ENCODE data around the gene ARHGEF37. TPM values are rescaled to one million over a fixed set of nuclear protein-coding genes. Genes with fewer than 3 reads are reported as not detected.
A peak's percentile ranks its signal among the peaks of the same experiment; 100 is the strongest.
"Not testable (repeated sequence)": the region's sequence is repeated elsewhere in the genome, so short reads cannot be mapped to it uniquely, and the experiment has no call there.

The ARHGEF37 gene
- total and polyA plus RNA-seq, 9 of the 15 experiments (the other 6 are each of a cell fraction or from before 2014, with no cell fraction given): 0.01 to 0.27 (median 0.05) TPM

GRCh38 chr5:149669273-149669672, 88.0 kb downstream of the ARHGEF37 start:
- ATAC-seq; H3K9me3 ChIP-seq (replicated peaks; ENCODE audit: control insufficient read depth, insufficient read depth, low read depth, low read length); H3K4me2 ChIP-seq (ENCODE audit: insufficient read depth, low read length); DNase-seq (ENCODE audit: extremely low read depth in 1 of 4, low spot score in 3 of 4); H3K27ac ChIP-seq (ENCODE audit: extremely low read depth, low read depth, low read length); in situ Hi-C loops (cut with MboI); FAIRE-seq; H2AFZ ChIP-seq (ENCODE audit: low read depth, low read length); H3K9me1 ChIP-seq (ENCODE audit: control insufficient read depth, insufficient read depth, low read length); H3K79me2 ChIP-seq (ENCODE audit: control insufficient read depth, insufficient read depth, low read length); H3K4me3 ChIP-seq; H3K27me3 ChIP-seq (ENCODE audit: control insufficient read depth in 2 of 2, insufficient read depth in 2 of 2, low read length in 2 of 2); intact Hi-C loops (cut with micrococcal nuclease); BruUV-seq (replicated peaks); H4K20me1 ChIP-seq (replicated peaks; ENCODE audit: control insufficient read depth, insufficient read depth, low read length); H3K36me3 ChIP-seq (ENCODE audit: control insufficient read depth, insufficient read depth, low read length); POLR2A ChIA-PET; H3K9ac ChIP-seq (ENCODE audit: insufficient read depth in 1 of 2, low read depth in 2 of 2, low read length in 2 of 2): not testable (repeated sequence)
- H3K4me1 ChIP-seq (replicated peaks in 1 of 2; ENCODE audit: control insufficient read depth in 2 of 2, insufficient read depth in 2 of 2, low read length in 2 of 2): peaks cover 15 to 22% of the 10 kb centered on the region in 2 experiments
- CTCF ChIA-PET (ENCODE audit: low intra/inter-chr PET ratio): interaction anchor here (0.7 kb wide), 1 partner anchor 11 kb away, joined by 3 read pairs; no protein-coding TSS in a partner anchor
- WGBS (ENCODE audit: insufficient coverage, low coverage, missing lambda C conversion rate): no CpG with 5 or more reads among the region's 3 CpGs
- peak; percentile 73 for TF ChIP-seq ZNF384 (IDR thresholded peaks at IDR 0.05; ENCODE audit: low read depth, low read length)

- FAIRE-seq: no peak
- Histone ChIP-seq H3K27ac (ENCODE audit: extremely low read depth, low read depth, low read length) (no peak overlapping the region), H3K79me2 (ENCODE audit: control insufficient read depth, insufficient read depth, low read length) (no peaks in the 10 kb centered on the region), H3K9ac (ENCODE audit: insufficient read depth in 1 of 2, low read depth in 2 of 2, low read length in 2 of 2) (peak overlapping the region in 1 of 2 experiments; percentile 4; a peak in 1 of 4 replicates), H3K9me3 (replicated peaks; ENCODE audit: control insufficient read depth, insufficient read depth, low read depth, low read length) (peaks cover 3% of the 10 kb centered on the region; the same call in 1 of the 2 replicates), H2AFZ (ENCODE audit: low read depth, low read length) (0 out of 2 replicates have a peak overlapping the region, but pooled peaks have one; percentile 21), H3K36me3 (ENCODE audit: control insufficient read depth, insufficient read depth, low read length) (no peaks in the 10 kb centered on the region), H3K27me3 (ENCODE audit: control insufficient read depth in 2 of 2, insufficient read depth in 2 of 2, low read length in 2 of 2) (no peaks in the 10 kb centered on the region), H3K4me1 (replicated peaks in 1 of 2; ENCODE audit: control insufficient read depth in 2 of 2, insufficient read depth in 2 of 2, low read length in 2 of 2) (peaks cover 5 to 11% of the 10 kb centered on the region in 2 experiments; a peak in 4 of 5 replicates), H3K9me1 (ENCODE audit: control insufficient read depth, insufficient read depth, low read length) (no peaks in the 10 kb centered on the region), H3K4me3 (no peak overlapping the region), H3K4me2 (ENCODE audit: insufficient read depth, low read length) (no peak overlapping the region), H4K20me1 (replicated peaks; ENCODE audit: control insufficient read depth, insufficient read depth, low read length) (no peaks in the 10 kb centered on the region)
- BruUV-seq (replicated peaks): no TSS peak
- POLR2A ChIA-PET: no interaction called here
- WGBS (ENCODE audit: insufficient coverage, low coverage, missing lambda C conversion rate): 48% methylated on average over 5 of the region's 5 CpGs
- CTCF ChIA-PET (ENCODE audit: low intra/inter-chr PET ratio): no interaction called here
- no peak for ATAC-seq
- intact Hi-C loops (cut with micrococcal nuclease): no loop called here
- no peak for DNase-seq (ENCODE audit: extremely low read depth in 1 of 4, low spot score in 3 of 4)
- in situ Hi-C loops (cut with MboI): no loop called here
- TF ChIP-seq ZNF324 (CRISPR knock-in tag; IDR thresholded peaks at IDR 0.05): no peak
- no peak for TF ChIP-seq KDM5B (IDR thresholded peaks at IDR 0.05; ENCODE audit: insufficient replicate concordance, low read depth, low read length)
- no peak for TF ChIP-seq MLX (CRISPR knock-in tag; conservative IDR thresholded peaks at IDR 0.05)
- no peak for TF ChIP-seq ZKSCAN8 (CRISPR knock-in tag; IDR thresholded peaks at IDR 0.05)
- TF ChIP-seq PCBP2 (IDR thresholded peaks at IDR 0.05; ENCODE audit: low read depth, low read length, poor library complexity, severe bottlenecking): no peak
- TF ChIP-seq ESRRA (IDR thresholded peaks at IDR 0.05; ENCODE audit: borderline replicate concordance, low read depth): no peak
- TF ChIP-seq HDAC8 (tag; IDR thresholded peaks at IDR 0.05): no peak
- no peak for TF ChIP-seq ZBTB11 (CRISPR knock-in tag; IDR thresholded peaks at IDR 0.05)
- no peak for TF ChIP-seq MEF2A (IDR thresholded peaks at IDR 0.05; ENCODE audit: control insufficient read depth, low read depth, low read length)
Observed at GRCh38 chr5:149671544-149671943, 90.2 kb downstream of the ARHGEF37 start.

All from K562 (cell line).